Epithelial cell of alveolus of lung (primary cell): ENCODE results near the gene TUT4. TPM values are rescaled to one million over a fixed set of nuclear protein-coding genes. Genes with fewer than 3 reads are reported as not detected.

Experiments used
- total RNA-seq: library from RNA; depleted of rRNA; stranded (reverse); fragments of >200 nt; gene quantifications from 2 replicates; pipeline ENCODE4 v1.2.1, GENCODE V29; 2015

TUT4 gene, protein sequence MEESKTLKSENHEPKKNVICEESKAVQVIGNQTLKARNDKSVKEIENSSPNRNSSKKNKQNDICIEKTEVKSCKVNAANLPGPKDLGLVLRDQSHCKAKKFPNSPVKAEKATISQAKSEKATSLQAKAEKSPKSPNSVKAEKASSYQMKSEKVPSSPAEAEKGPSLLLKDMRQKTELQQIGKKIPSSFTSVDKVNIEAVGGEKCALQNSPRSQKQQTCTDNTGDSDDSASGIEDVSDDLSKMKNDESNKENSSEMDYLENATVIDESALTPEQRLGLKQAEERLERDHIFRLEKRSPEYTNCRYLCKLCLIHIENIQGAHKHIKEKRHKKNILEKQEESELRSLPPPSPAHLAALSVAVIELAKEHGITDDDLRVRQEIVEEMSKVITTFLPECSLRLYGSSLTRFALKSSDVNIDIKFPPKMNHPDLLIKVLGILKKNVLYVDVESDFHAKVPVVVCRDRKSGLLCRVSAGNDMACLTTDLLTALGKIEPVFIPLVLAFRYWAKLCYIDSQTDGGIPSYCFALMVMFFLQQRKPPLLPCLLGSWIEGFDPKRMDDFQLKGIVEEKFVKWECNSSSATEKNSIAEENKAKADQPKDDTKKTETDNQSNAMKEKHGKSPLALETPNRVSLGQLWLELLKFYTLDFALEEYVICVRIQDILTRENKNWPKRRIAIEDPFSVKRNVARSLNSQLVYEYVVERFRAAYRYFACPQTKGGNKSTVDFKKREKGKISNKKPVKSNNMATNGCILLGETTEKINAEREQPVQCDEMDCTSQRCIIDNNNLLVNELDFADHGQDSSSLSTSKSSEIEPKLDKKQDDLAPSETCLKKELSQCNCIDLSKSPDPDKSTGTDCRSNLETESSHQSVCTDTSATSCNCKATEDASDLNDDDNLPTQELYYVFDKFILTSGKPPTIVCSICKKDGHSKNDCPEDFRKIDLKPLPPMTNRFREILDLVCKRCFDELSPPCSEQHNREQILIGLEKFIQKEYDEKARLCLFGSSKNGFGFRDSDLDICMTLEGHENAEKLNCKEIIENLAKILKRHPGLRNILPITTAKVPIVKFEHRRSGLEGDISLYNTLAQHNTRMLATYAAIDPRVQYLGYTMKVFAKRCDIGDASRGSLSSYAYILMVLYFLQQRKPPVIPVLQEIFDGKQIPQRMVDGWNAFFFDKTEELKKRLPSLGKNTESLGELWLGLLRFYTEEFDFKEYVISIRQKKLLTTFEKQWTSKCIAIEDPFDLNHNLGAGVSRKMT (N-terminal part only)
- 12.8 and 21.6 TPM in 2 replicates for total RNA-seq

GRCh38 chr1:52552505-52553361 is at the start of gene TUT4:
Gene TUT4, minus strand, starts transcription at chr1:52553092. Its CDS starts 26,812 bp downstream, at chr1:52526280.

DNA sequence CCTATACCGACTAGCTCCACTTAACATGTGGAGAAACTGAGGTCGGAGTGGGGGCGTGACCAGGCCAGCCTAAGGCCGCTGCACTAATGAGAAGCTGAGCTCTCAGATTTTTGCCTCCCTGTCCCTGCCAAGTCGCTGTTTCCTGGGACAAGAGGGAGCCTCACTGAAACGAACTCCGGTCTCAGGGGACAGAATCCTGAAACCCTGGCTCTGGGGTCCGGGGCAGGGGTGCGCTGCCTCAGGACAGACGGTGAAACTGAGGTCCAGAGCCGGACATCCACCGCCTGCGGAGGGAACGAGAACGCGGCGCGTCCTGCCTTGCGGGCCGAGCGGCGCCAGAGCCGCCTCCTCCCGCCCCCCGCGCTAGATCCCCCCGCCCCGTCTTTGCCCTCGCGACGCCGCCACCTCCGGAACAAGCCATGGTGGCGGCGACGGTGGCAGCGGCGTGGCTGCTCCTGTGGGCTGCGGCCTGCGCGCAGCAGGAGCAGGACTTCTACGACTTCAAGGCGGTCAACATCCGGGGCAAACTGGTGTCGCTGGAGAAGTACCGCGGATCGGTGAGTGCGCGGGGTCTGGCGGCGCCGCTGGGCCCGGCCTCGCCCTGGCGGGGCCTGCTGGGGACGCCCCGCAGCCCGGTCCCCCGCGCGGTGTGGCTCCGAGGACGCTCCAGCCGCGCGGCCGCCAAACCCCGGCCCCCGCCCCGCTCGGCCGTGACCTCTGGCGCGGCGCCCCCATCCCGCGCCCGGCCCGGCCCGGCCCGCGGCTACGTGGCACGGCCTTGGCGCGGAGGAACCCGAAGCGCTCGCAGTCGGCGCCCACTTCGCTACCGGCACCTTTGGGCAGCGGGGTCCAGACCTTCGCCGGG is 49.3 kb upstream of the TUT4 start, which contains the start of gene GPX7:
TSS of gene GPX7 (plus strand) at position 381 of the 865 bp plus-strand sequence. CDS start at position 420, 39 bp downstream.

DNA sequence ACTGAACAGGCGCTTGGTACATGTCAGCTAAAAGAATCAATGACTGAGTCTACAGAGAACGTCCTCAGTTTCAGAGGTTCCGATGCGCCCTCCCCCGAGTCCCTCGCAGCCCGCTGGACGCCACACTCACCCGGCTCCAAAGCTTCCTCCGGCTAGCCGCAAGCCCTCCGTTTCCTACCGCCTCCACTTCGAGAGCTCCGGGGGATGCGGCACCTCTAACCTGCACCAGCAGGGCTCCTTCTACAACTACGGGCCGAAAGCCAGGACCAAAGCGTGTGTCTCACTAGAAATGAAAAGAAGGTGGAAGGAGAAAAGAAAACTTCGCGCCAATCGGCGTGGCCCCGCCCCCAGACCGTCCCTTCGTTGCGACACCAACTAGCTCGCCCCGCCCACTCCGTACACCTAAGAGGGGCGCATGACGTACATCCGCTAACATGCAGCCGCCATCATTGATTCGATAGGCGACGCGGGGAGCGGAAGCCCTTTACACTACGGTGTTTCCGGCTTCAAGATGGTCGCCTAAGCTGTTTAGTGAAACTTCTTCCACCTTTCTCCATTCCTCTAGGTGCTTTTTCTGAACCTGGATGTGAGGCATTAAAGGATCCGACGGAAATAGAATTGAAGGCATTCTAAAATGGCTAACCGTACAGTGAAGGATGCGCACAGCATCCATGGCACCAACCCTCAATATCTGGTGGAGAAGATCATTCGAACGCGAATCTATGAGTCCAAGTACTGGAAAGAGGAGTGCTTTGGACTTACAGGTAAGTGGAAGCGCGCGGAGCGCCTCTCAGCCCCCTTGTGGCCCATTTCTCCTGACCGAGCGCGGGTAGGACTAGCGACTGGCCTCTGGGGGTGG is 148.5 kb downstream of the TUT4 start, which contains the start of the genes ORC1 and PRPF38A:
TSS of gene ORC1 (minus strand) at position 308 of the 859 bp plus-strand sequence. CDS start 2,200 bp downstream, outside the sequence.
TSS of gene PRPF38A (plus strand) at position 487 of the 859 bp plus-strand sequence. CDS start at position 635, 148 bp downstream.

Other genes starting within 250 kb of the TUT4 start
- gene CC2D1B, start 186.9 kb downstream of the TUT4 start, total RNA-seq: 23.4 and 24.1 TPM in 2 replicates
- 7.1 and 8.1 TPM in 2 replicates for gene ORC1, start 148.7 kb downstream of the TUT4 start, total RNA-seq
- 10.0 and 20.0 TPM in 2 replicates for gene PRPF38A, start 148.5 kb downstream of the TUT4 start, total RNA-seq
- gene GPX7, start 49.3 kb upstream of the TUT4 start, total RNA-seq: 21.9 and 55.5 TPM in 2 replicates
- gene SHISAL2A, start 80.1 kb upstream of the TUT4 start, total RNA-seq: not detected in 2 replicates
- 7.4 and 12.0 TPM in 2 replicates for gene COA7, start 145.3 kb upstream of the TUT4 start, total RNA-seq
- gene ZYG11B, start 173.4 kb upstream of the TUT4 start, total RNA-seq: 27.0 and 34.9 TPM in 2 replicates